A549 (cell line): ENCODE results near the gene COL5A1.

Experiments
- BCL3 ChIP-seq: fragments of >200 bp; sonication (Bioruptor Twin); formaldehyde crosslinking; IDR thresholded peaks from 3 replicates; pipeline ENCODE4 v1.6.1; 2016
- CBX2 ChIP-seq: fragments of 200-600 bp; sonication (generic); IDR thresholded peaks from 2 replicates; pipeline ENCODE4 v1.6.1; 2016; ENCODE audit warnings: low read depth, mild to moderate bottlenecking, borderline replicate concordance
- CEBPB ChIP-seq, 2 experiments: fragments of >200 bp in 1 of 2; sonication (Bioruptor Twin) in 1 of 2; formaldehyde crosslinking in 1 of 2; IDR thresholded peaks; 2 replicates each; pipeline ENCODE4 v1.6.1; 2012 to 2016
- CHD2 ChIP-seq: fragments of 150-350 bp; IDR thresholded peaks from 2 replicates; pipeline ENCODE4 v1.6.1; 2014; ENCODE audit warnings: low read length; ENCODE audit not compliant: partially characterized antibody
- CTCF ChIP-seq: fragments of >200 bp; sonication (Bioruptor Twin); formaldehyde crosslinking; IDR thresholded peaks from 3 replicates; pipeline ENCODE4 v1.5.1; 2016
- ESRRA ChIP-seq: fragments of 150-350 bp; IDR thresholded peaks from 2 replicates; pipeline ENCODE4 v1.6.1; 2014; ENCODE audit warnings: mild to moderate bottlenecking, low read length, borderline replicate concordance
- JUN ChIP-seq, 2 experiments: fragments of >200 bp; sonication (Bioruptor Twin); formaldehyde crosslinking; IDR thresholded peaks; 2 replicates in 1 of 2; 3 replicates in 1 of 2; pipeline ENCODE4 v1.6.1; 2016 to 2017
- KDM1A ChIP-seq: fragments of 200-600 bp; sonication (generic); IDR thresholded peaks from 2 replicates; pipeline ENCODE4 v1.6.1; 2016; ENCODE audit warnings: low read depth, mild to moderate bottlenecking
- MAZ ChIP-seq: fragments of 150-350 bp; IDR thresholded peaks from 2 replicates; pipeline ENCODE4 v1.6.1; 2014; ENCODE audit warnings: antibody characterized with exemption, low read depth, low read length, borderline replicate concordance
- POLR2A ChIP-seq: IDR thresholded peaks from 2 replicates; pipeline ENCODE4 v1.6.1; 2012; ENCODE audit warnings: mild to moderate bottlenecking, low read length
- RAD21 ChIP-seq, 2 experiments: fragments of >200 bp in 1 of 2; sonication (Bioruptor Twin) in 1 of 2; formaldehyde crosslinking in 1 of 2; IDR thresholded peaks in 1 of 2; conservative IDR thresholded peaks in 1 of 2; 2 replicates in 1 of 2; 3 replicates in 1 of 2; pipeline ENCODE4 v1.6.1; 2012 to 2018; ENCODE audit warnings: inconsistent platforms in 1 of 2
- RFX5 ChIP-seq: fragments of 450-650 bp; IDR thresholded peaks from 2 replicates; pipeline ENCODE4 v1.7.1; 2014; ENCODE audit warnings: antibody characterized with exemption, mild to moderate bottlenecking, moderate library complexity

- TF ChIP-seq CTCF, result no peak
- no peak for TF ChIP-seq POLR2A
- no peak for TF ChIP-seq JUN (IDR thresholded peaks at IDR 0.05)
- TF ChIP-seq BCL3, result no peak
- no peak for TF ChIP-seq KDM1A
- TF ChIP-seq CBX2, result no peak
- TF ChIP-seq RFX5, result no peak
- no peak for TF ChIP-seq MAZ
- TF ChIP-seq CHD2, result no peak
- TF ChIP-seq RAD21 (conservative IDR thresholded peaks at IDR 0.05 in 1 of 2, IDR thresholded peaks at IDR 0.05 in 1 of 2), result no peak
- TF ChIP-seq ESRRA, result no peak
- no peak for TF ChIP-seq CEBPB (IDR thresholded peaks at IDR 0.05)
Measured at GRCh38 chr9:134837529-134837928, 195.9 kb downstream of the COL5A1 start.
